ENCODE data around the gene SP100.
"Not testable (repeated sequence)": the region's sequence is repeated elsewhere in the genome, so short reads cannot be mapped to it uniquely, and the experiment has no call there.

Gene SP100

GRCh38 chr2:230459216-230459615 lies 43.2 kb downstream of the SP100 start:
- DNase-seq (ENCODE audit: low spot score), result no peak

GRCh38 chr2:230471074-230471473 lies 55.1 kb downstream of the SP100 start:
- DNase-seq (ENCODE audit: low spot score), result no peak

- DNase-seq (ENCODE audit: low spot score), result no peak
Measured at GRCh38 chr2:230472621-230473018, 56.6 kb downstream of the SP100 start.

GRCh38 chr2:230473378-230473777 lies 57.4 kb downstream of the SP100 start:
- DNase-seq (ENCODE audit: low spot score), result no peak

- no peak for DNase-seq (ENCODE audit: low spot score)
Measured at GRCh38 chr2:230475143-230475542, 59.1 kb downstream of the SP100 start.

GRCh38 chr2:230485801-230486341 lies 69.9 kb downstream of the SP100 start:
- DNase-seq (ENCODE audit: low spot score), result no peak

- not testable (repeated sequence) for DNase-seq (ENCODE audit: low spot score)
Measured at GRCh38 chr2:230491219-230491618, 75.2 kb downstream of the SP100 start.

GRCh38 chr2:230492107-230492506 lies 76.1 kb downstream of the SP100 start:
- no peak for DNase-seq (ENCODE audit: low spot score)

- no peak for DNase-seq (ENCODE audit: low spot score)
Measured at GRCh38 chr2:230494980-230495379, 79.0 kb downstream of the SP100 start.

GRCh38 chr2:230496891-230497290 lies 80.9 kb downstream of the SP100 start:
- DNase-seq (ENCODE audit: low spot score), result no peak

- no peak for DNase-seq (ENCODE audit: low spot score)
Measured at GRCh38 chr2:230498506-230499107, 82.6 kb downstream of the SP100 start.

GRCh38 chr2:230502593-230502992 lies 86.6 kb downstream of the SP100 start:
- DNase-seq (ENCODE audit: low spot score), result no peak

- no peak for DNase-seq (ENCODE audit: low spot score)
Measured at GRCh38 chr2:230503798-230504197, 87.8 kb downstream of the SP100 start.

GRCh38 chr2:230505162-230505561 lies 89.2 kb downstream of the SP100 start:
- no peak for DNase-seq (ENCODE audit: low spot score)

- peak; percentile 17 for DNase-seq (ENCODE audit: low spot score)
Measured at GRCh38 chr2:230512955-230513748, 97.2 kb downstream of the SP100 start.

GRCh38 chr2:230520061-230520874 lies 104.3 kb downstream of the SP100 start:
- no peak for DNase-seq (ENCODE audit: low spot score)

- no peak for DNase-seq (ENCODE audit: low spot score)
Measured at GRCh38 chr2:230520875-230521155, 104.8 kb downstream of the SP100 start.

GRCh38 chr2:230521386-230521785 lies 105.4 kb downstream of the SP100 start:
- DNase-seq (ENCODE audit: low spot score), result no peak

GRCh38 chr2:230525682-230526081 lies 109.7 kb downstream of the SP100 start:
- DNase-seq (ENCODE audit: low spot score), result no peak

GRCh38 chr2:230537531-230537976 lies 121.6 kb downstream of the SP100 start:
- DNase-seq (ENCODE audit: low spot score), result no peak

GRCh38 chr2:230540332-230540731 lies 124.3 kb downstream of the SP100 start:
- DNase-seq (ENCODE audit: low spot score), result no peak

GRCh38 chr2:230541934-230542380 lies 126.0 kb downstream of the SP100 start:
- DNase-seq (ENCODE audit: low spot score), result no peak

- no peak for DNase-seq (ENCODE audit: low spot score)
Measured at GRCh38 chr2:230542751-230543150, 126.8 kb downstream of the SP100 start.

Data from HuH-7 (cell line).